Hepatocyte (in vitro differentiated cells): ENCODE data around the gene ZCCHC7. TPM values are rescaled to one million over a fixed set of nuclear protein-coding genes. Genes with fewer than 3 reads are reported as not detected.

Source experiments
- DNase-seq: peaks from one replicate; pipeline ENCODE4 v3.0.0-alpha.2; 2016; ENCODE audit warnings: low spot score
- H2AFZ ChIP-seq: fragments of 200-600 bp; sonication (generic); 2 replicates; pipeline ENCODE4 v1.6.0; 2016; ENCODE audit warnings: antibody characterized with exemption, mild to moderate bottlenecking
- H3K27ac ChIP-seq: fragments of 200-600 bp; sonication (generic); 2 replicates; pipeline ENCODE4 v1.5.1; 2016; ENCODE audit warnings: mild to moderate bottlenecking
- H3K27me3 ChIP-seq: fragments of 200-600 bp; sonication (generic); 2 replicates; pipeline ENCODE4 v1.6.1; 2016
- H3K36me3 ChIP-seq: fragments of 200-600 bp; sonication (generic); replicated peaks from 2 replicates; pipeline ENCODE4 v1.5.1; 2016; ENCODE audit warnings: low read depth; ENCODE audit not compliant: insufficient read depth
- H3K4me1 ChIP-seq: fragments of 200-600 bp; sonication (generic); 2 replicates; pipeline ENCODE4 v1.5.1; 2016; ENCODE audit warnings: mild to moderate bottlenecking, moderate library complexity; ENCODE audit not compliant: insufficient read depth
- H3K4me2 ChIP-seq: fragments of 200-600 bp; sonication (generic); 2 replicates; pipeline ENCODE4 v1.6.0; 2016
- H3K4me3 ChIP-seq: fragments of 200-600 bp; sonication (generic); 2 replicates; pipeline ENCODE4 v1.5.1; 2016; ENCODE audit warnings: mild to moderate bottlenecking
- H3K79me2 ChIP-seq: fragments of 200-600 bp; sonication (generic); 2 replicates; pipeline ENCODE4 v1.6.0; 2017; ENCODE audit warnings: mild to moderate bottlenecking
- H3K9me2 ChIP-seq: fragments of 200-600 bp; sonication (generic); replicated peaks from 2 replicates; pipeline ENCODE4 v1.6.0; 2017; ENCODE audit warnings: mild to moderate bottlenecking; ENCODE audit not compliant: insufficient read depth
- H3K9me3 ChIP-seq: fragments of 200-600 bp; sonication (generic); 2 replicates; pipeline ENCODE4 v1.5.1; 2016; ENCODE audit warnings: low read depth, mild to moderate bottlenecking
- H4K20me1 ChIP-seq: fragments of 200-600 bp; sonication (generic); 2 replicates; pipeline ENCODE4 v1.6.0; 2016; ENCODE audit warnings: mild to moderate bottlenecking; ENCODE audit not compliant: insufficient read depth, poor library complexity, severe bottlenecking
- CTCF ChIP-seq: fragments of 200-600 bp; sonication (generic); IDR thresholded peaks from 2 replicates; pipeline ENCODE4 v1.5.1; 2016; ENCODE audit warnings: antibody characterized with exemption, mild to moderate bottlenecking; ENCODE audit not compliant: poor library complexity
- EZH2 ChIP-seq: fragments of 200-600 bp; sonication (generic); IDR thresholded peaks from 2 replicates; pipeline ENCODE4 v1.6.1; 2016; ENCODE audit warnings: antibody characterized with exemption, mild to moderate bottlenecking, borderline replicate concordance
- EZH2phosphoT487 ChIP-seq: fragments of 200-600 bp; sonication (generic); IDR thresholded peaks from one replicate; pipeline ENCODE4 v1.6.1; 2018; ENCODE audit warnings: antibody characterized with exemption, mild to moderate bottlenecking, low read depth, moderate library complexity; ENCODE audit not compliant: unreplicated experiment, severe bottlenecking
- WGBS: methylation state at CpG from one replicate; pipeline ENCODE4 v1.1.6; 2016; ENCODE audit warnings: low lambda C conversion rate; ENCODE audit errors: missing lambda C conversion rate; 5-methylcytosine and 5-hydroxymethylcytosine counted together
- polyA plus RNA-seq: library from polyadenylated mRNA; unstranded; fragments of >200 nt; fragmentation: Nextera tagmentation; extraction: Ambion mirVana; gene quantifications from 2 replicates; pipeline ENCODE4 v1.2.1, GENCODE V29; 2016
- total RNA-seq: library from RNA; depleted of rRNA; stranded (reverse); fragments of >200 nt; gene quantifications from 2 replicates; pipeline ENCODE4 v1.2.3, GENCODE V29; 2014

The ZCCHC7 gene
- total and polyA plus RNA-seq, 2 experiments from 2014 or later, result 12.3 to 14.6 TPM

- no peaks in the 10 kb centered on the region for H3K27me3 ChIP-seq
- no peak overlapping the region for H3K4me2 ChIP-seq
- WGBS, result 90% methylated on average over 1 of the region's 1 CpG
Measured at GRCh38 chr9:37241340-37241739, 121.0 kb downstream of the ZCCHC7 start.

GRCh38 chr9:37242089-37242488 is 121.7 kb downstream of the ZCCHC7 start:
- Histone ChIP-seq H4K20me1 (no peaks in the 10 kb centered on the region), H3K27ac (no peak overlapping the region), H3K27me3 (no peaks in the 10 kb centered on the region), H3K9me2 (no peaks in the 10 kb centered on the region), H3K9me3 (no peaks in the 10 kb centered on the region), H3K36me3 (no peaks in the 10 kb centered on the region), H3K79me2 (peaks cover 2% of the 10 kb centered on the region), H3K4me3 (no peak overlapping the region), H3K4me1 (no peaks in the 10 kb centered on the region), H3K4me2 (no peak overlapping the region), H2AFZ (no peak overlapping the region)
- no peak for TF ChIP-seq EZH2
- TF ChIP-seq CTCF, result no peak
- no peak for TF ChIP-seq EZH2phosphoT487
- DNase-seq, result no peak
- WGBS, result 82% methylated on average over 1 of the region's 1 CpG

More at GRCh38 chr9:37241340-37241739, 121.0 kb downstream of the ZCCHC7 start:
- TF ChIP-seq EZH2phosphoT487 (no peak), CTCF (no peak), EZH2 (no peak)
- Histone ChIP-seq H3K36me3 (no peaks in the 10 kb centered on the region), H3K9me3 (no peaks in the 10 kb centered on the region), H3K79me2 (peaks cover 2% of the 10 kb centered on the region), H2AFZ (no peak overlapping the region), H3K9me2 (no peaks in the 10 kb centered on the region), H3K4me3 (no peak overlapping the region), H4K20me1 (no peaks in the 10 kb centered on the region), H3K4me1 (no peaks in the 10 kb centered on the region), H3K27ac (no peak overlapping the region)
- no peak for DNase-seq

GRCh38 chr9:37243588-37244345 is 123.4 kb downstream of the ZCCHC7 start:
- 63% methylated on average over 5 of the region's 5 CpGs for WGBS
- H2AFZ ChIP-seq, result no peak overlapping the region

More at GRCh38 chr9:37243588-37244345, 123.4 kb downstream of the ZCCHC7 start:
- Histone ChIP-seq H4K20me1 (no peaks in the 10 kb centered on the region), H3K4me3 (no peak overlapping the region), H3K27ac (no peak overlapping the region), H3K9me3 (no peaks in the 10 kb centered on the region), H3K4me1 (no peaks in the 10 kb centered on the region), H3K36me3 (no peaks in the 10 kb centered on the region), H3K27me3 (no peaks in the 10 kb centered on the region), H3K79me2 (no peaks in the 10 kb centered on the region), H3K4me2 (no peak overlapping the region), H3K9me2 (no peaks in the 10 kb centered on the region)
- no peak for TF ChIP-seq CTCF
- DNase-seq, result no peak
